Embryonic facial prominence (tissue), 1 donor: Measurements from ENCODE around the gene GRK5.
"Not testable (repeated sequence)": the region's sequence is repeated elsewhere in the genome, so short reads cannot be mapped to it uniquely, and the experiment has no call there.

Source experiments
- DNase-seq: peaks from one replicate; pipeline ENCODE4 v3.0.0-alpha.2; 2016; ENCODE audit errors: extremely low spot score

Gene GRK5

GRCh38 chr10:119222537-119222936, 15.2 kb downstream of the GRK5 start:
- DNase-seq: no peak

- no peak for DNase-seq
Measured at GRCh38 chr10:119222966-119223386, 15.6 kb downstream of the GRK5 start.

- no peak for DNase-seq
Measured at GRCh38 chr10:119225083-119225658, 17.8 kb downstream of the GRK5 start.

- no peak for DNase-seq
Measured at GRCh38 chr10:119227825-119228224, 20.5 kb downstream of the GRK5 start.

- no peak for DNase-seq
Measured at GRCh38 chr10:119231654-119232053, 24.3 kb downstream of the GRK5 start.

GRCh38 chr10:119232439-119232838, 25.1 kb downstream of the GRK5 start:
- DNase-seq: not testable (repeated sequence)

GRCh38 chr10:119233123-119233820, 25.9 kb downstream of the GRK5 start:
- DNase-seq: no peak

GRCh38 chr10:119233821-119234220, 26.4 kb downstream of the GRK5 start:
- no peak for DNase-seq

GRCh38 chr10:119235356-119235755, 28.0 kb downstream of the GRK5 start:
- DNase-seq: no peak

GRCh38 chr10:119237722-119238436, 30.5 kb downstream of the GRK5 start:
- DNase-seq: no peak

- no peak for DNase-seq
Measured at GRCh38 chr10:119238577-119238976, 31.2 kb downstream of the GRK5 start.

- not testable (repeated sequence) for DNase-seq
Measured at GRCh38 chr10:119239015-119239414, 31.6 kb downstream of the GRK5 start.

- not testable (repeated sequence) for DNase-seq
Measured at GRCh38 chr10:119239630-119240029, 32.3 kb downstream of the GRK5 start.

- no peak for DNase-seq
Measured at GRCh38 chr10:119241066-119241465, 33.7 kb downstream of the GRK5 start.

- no peak for DNase-seq
Measured at GRCh38 chr10:119242186-119242585, 34.8 kb downstream of the GRK5 start.

- no peak for DNase-seq
Measured at GRCh38 chr10:119243488-119243887, 36.1 kb downstream of the GRK5 start.

GRCh38 chr10:119243967-119244366, 36.6 kb downstream of the GRK5 start:
- no peak for DNase-seq

GRCh38 chr10:119245272-119245671, 37.9 kb downstream of the GRK5 start:
- DNase-seq: no peak

GRCh38 chr10:119246862-119247549, 39.6 kb downstream of the GRK5 start:
- DNase-seq: no peak

- DNase-seq: no peak
Measured at GRCh38 chr10:119247550-119247894, 40.2 kb downstream of the GRK5 start.

- DNase-seq: no peak
Measured at GRCh38 chr10:119248184-119248583, 40.8 kb downstream of the GRK5 start.

- no peak for DNase-seq
Measured at GRCh38 chr10:119248681-119249080, 41.3 kb downstream of the GRK5 start.
